ENCODE results near the gene THTPA.
A peak's percentile ranks its signal among the peaks of the same experiment; 100 is the strongest.

THTPA gene

GRCh38 chr14:23561259-23561658, 5.2 kb downstream of the THTPA start:
- Histone ChIP-seq H3K4me1 (ENCODE audit: control insufficient read depth, insufficient read depth, low read length, poor library complexity, severe bottlenecking) (peaks cover 10% of the 10 kb centered on the region), H3K27me3 (replicated peaks; ENCODE audit: control insufficient read depth, insufficient read depth, low read length, poor library complexity, severe bottlenecking) (no peaks in the 10 kb centered on the region), H3K9me3 (ENCODE audit: control insufficient read depth, low read length) (no peaks in the 10 kb centered on the region), H3K36me3 (ENCODE audit: control insufficient read depth, insufficient read depth, low read length) (peaks cover 63% of the 10 kb centered on the region), H3K27ac (ENCODE audit: insufficient read depth, low read length, poor library complexity, severe bottlenecking) (no peak overlapping the region), H3K4me3 (ENCODE audit: insufficient read depth, low read depth, low read length, poor library complexity, severe bottlenecking) (no peak overlapping the region)
- DNase-seq, result no peak

- peaks cover 11% of the 10 kb centered on the region for H3K4me1 ChIP-seq (ENCODE audit: control insufficient read depth, insufficient read depth, low read length, poor library complexity, severe bottlenecking)
- no peaks in the 10 kb centered on the region for H3K9me3 ChIP-seq (ENCODE audit: control insufficient read depth, low read length)
- peaks cover 63% of the 10 kb centered on the region for H3K36me3 ChIP-seq (ENCODE audit: control insufficient read depth, insufficient read depth, low read length)
- no peaks in the 10 kb centered on the region for H3K27me3 ChIP-seq (replicated peaks; ENCODE audit: control insufficient read depth, insufficient read depth, low read length, poor library complexity, severe bottlenecking)
- no peak overlapping the region for H3K4me3 ChIP-seq (ENCODE audit: insufficient read depth, low read depth, low read length, poor library complexity, severe bottlenecking)
- H3K27ac ChIP-seq (ENCODE audit: insufficient read depth, low read length, poor library complexity, severe bottlenecking), result no peak overlapping the region
- DNase-seq, result no peak
Observed at GRCh38 chr14:23561873-23562821, 6.1 kb downstream of the THTPA start.

GRCh38 chr14:23562822-23563472, 6.9 kb downstream of the THTPA start:
- Histone ChIP-seq H3K4me1 (ENCODE audit: control insufficient read depth, insufficient read depth, low read length, poor library complexity, severe bottlenecking) (peaks cover 13% of the 10 kb centered on the region), H3K4me3 (ENCODE audit: insufficient read depth, low read depth, low read length, poor library complexity, severe bottlenecking) (no peak overlapping the region), H3K27ac (ENCODE audit: insufficient read depth, low read length, poor library complexity, severe bottlenecking) (no peak overlapping the region), H3K9me3 (ENCODE audit: control insufficient read depth, low read length) (no peaks in the 10 kb centered on the region), H3K36me3 (ENCODE audit: control insufficient read depth, insufficient read depth, low read length) (peaks cover 63% of the 10 kb centered on the region), H3K27me3 (replicated peaks; ENCODE audit: control insufficient read depth, insufficient read depth, low read length, poor library complexity, severe bottlenecking) (no peaks in the 10 kb centered on the region)
- DNase-seq, result peak; percentile 22 to 47 (median 32)

GRCh38 chr14:23563473-23564180, 7.6 kb downstream of the THTPA start:
- H3K36me3 ChIP-seq (ENCODE audit: control insufficient read depth, insufficient read depth, low read length), result peaks cover 61% of the 10 kb centered on the region
- no peaks in the 10 kb centered on the region for H3K9me3 ChIP-seq (ENCODE audit: control insufficient read depth, low read length)
- no peak overlapping the region for H3K27ac ChIP-seq (ENCODE audit: insufficient read depth, low read length, poor library complexity, severe bottlenecking)
- peaks cover 19% of the 10 kb centered on the region for H3K4me1 ChIP-seq (ENCODE audit: control insufficient read depth, insufficient read depth, low read length, poor library complexity, severe bottlenecking)
- H3K27me3 ChIP-seq (replicated peaks; ENCODE audit: control insufficient read depth, insufficient read depth, low read length, poor library complexity, severe bottlenecking), result no peaks in the 10 kb centered on the region
- DNase-seq, result no peak
- no peak overlapping the region for H3K4me3 ChIP-seq (ENCODE audit: insufficient read depth, low read depth, low read length, poor library complexity, severe bottlenecking)

GRCh38 chr14:23564181-23564812, 8.2 kb downstream of the THTPA start:
- Histone ChIP-seq H3K27me3 (replicated peaks; ENCODE audit: control insufficient read depth, insufficient read depth, low read length, poor library complexity, severe bottlenecking) (no peaks in the 10 kb centered on the region), H3K4me1 (ENCODE audit: control insufficient read depth, insufficient read depth, low read length, poor library complexity, severe bottlenecking) (peaks cover 19% of the 10 kb centered on the region), H3K4me3 (ENCODE audit: insufficient read depth, low read depth, low read length, poor library complexity, severe bottlenecking) (no peak overlapping the region), H3K27ac (ENCODE audit: insufficient read depth, low read length, poor library complexity, severe bottlenecking) (no peak overlapping the region), H3K9me3 (ENCODE audit: control insufficient read depth, low read length) (no peaks in the 10 kb centered on the region), H3K36me3 (ENCODE audit: control insufficient read depth, insufficient read depth, low read length) (peaks cover 55% of the 10 kb centered on the region)
- DNase-seq, result no peak

GRCh38 chr14:23564876-23565275, 8.8 kb downstream of the THTPA start:
- Histone ChIP-seq H3K36me3 (ENCODE audit: control insufficient read depth, insufficient read depth, low read length) (peaks cover 49% of the 10 kb centered on the region), H3K4me3 (ENCODE audit: insufficient read depth, low read depth, low read length, poor library complexity, severe bottlenecking) (no peak overlapping the region), H3K27ac (ENCODE audit: insufficient read depth, low read length, poor library complexity, severe bottlenecking) (no peak overlapping the region), H3K9me3 (ENCODE audit: control insufficient read depth, low read length) (no peaks in the 10 kb centered on the region), H3K27me3 (replicated peaks; ENCODE audit: control insufficient read depth, insufficient read depth, low read length, poor library complexity, severe bottlenecking) (no peaks in the 10 kb centered on the region), H3K4me1 (ENCODE audit: control insufficient read depth, insufficient read depth, low read length, poor library complexity, severe bottlenecking) (peaks cover 19% of the 10 kb centered on the region)
- no peak for DNase-seq

GRCh38 chr14:23565626-23566025, 9.6 kb downstream of the THTPA start:
- H3K4me3 ChIP-seq (ENCODE audit: insufficient read depth, low read depth, low read length, poor library complexity, severe bottlenecking), result no peak overlapping the region
- no peaks in the 10 kb centered on the region for H3K27me3 ChIP-seq (replicated peaks; ENCODE audit: control insufficient read depth, insufficient read depth, low read length, poor library complexity, severe bottlenecking)
- no peak for DNase-seq
- H3K9me3 ChIP-seq (ENCODE audit: control insufficient read depth, low read length), result no peaks in the 10 kb centered on the region
- H3K36me3 ChIP-seq (ENCODE audit: control insufficient read depth, insufficient read depth, low read length), result peaks cover 43% of the 10 kb centered on the region
- no peak overlapping the region for H3K27ac ChIP-seq (ENCODE audit: insufficient read depth, low read length, poor library complexity, severe bottlenecking)
- peaks cover 19% of the 10 kb centered on the region for H3K4me1 ChIP-seq (ENCODE audit: control insufficient read depth, insufficient read depth, low read length, poor library complexity, severe bottlenecking)

- no peaks in the 10 kb centered on the region for H3K9me3 ChIP-seq (ENCODE audit: control insufficient read depth, low read length)
- H3K4me3 ChIP-seq (ENCODE audit: insufficient read depth, low read depth, low read length, poor library complexity, severe bottlenecking), result no peak overlapping the region
- peak overlapping the region; percentile 12 for H3K27ac ChIP-seq (ENCODE audit: insufficient read depth, low read length, poor library complexity, severe bottlenecking)
- H3K27me3 ChIP-seq (replicated peaks; ENCODE audit: control insufficient read depth, insufficient read depth, low read length, poor library complexity, severe bottlenecking), result no peaks in the 10 kb centered on the region
- H3K4me1 ChIP-seq (ENCODE audit: control insufficient read depth, insufficient read depth, low read length, poor library complexity, severe bottlenecking), result peaks cover 19% of the 10 kb centered on the region
- H3K36me3 ChIP-seq (ENCODE audit: control insufficient read depth, insufficient read depth, low read length), result peaks cover 37% of the 10 kb centered on the region
- DNase-seq, result no peak
Observed at GRCh38 chr14:23566112-23566777, 10.2 kb downstream of the THTPA start.

- Histone ChIP-seq H3K36me3 (ENCODE audit: control insufficient read depth, insufficient read depth, low read length) (peaks cover 31% of the 10 kb centered on the region), H3K4me3 (ENCODE audit: insufficient read depth, low read depth, low read length, poor library complexity, severe bottlenecking) (peak overlapping the region; percentile 81), H3K4me1 (ENCODE audit: control insufficient read depth, insufficient read depth, low read length, poor library complexity, severe bottlenecking) (peaks cover 19% of the 10 kb centered on the region), H3K9me3 (ENCODE audit: control insufficient read depth, low read length) (no peaks in the 10 kb centered on the region), H3K27ac (ENCODE audit: insufficient read depth, low read length, poor library complexity, severe bottlenecking) (peak overlapping the region; percentile 78), H3K27me3 (replicated peaks; ENCODE audit: control insufficient read depth, insufficient read depth, low read length, poor library complexity, severe bottlenecking) (no peaks in the 10 kb centered on the region)
- no peak for DNase-seq
Observed at GRCh38 chr14:23566778-23567185, 10.7 kb downstream of the THTPA start.

All from effector memory CD4-positive, alpha-beta T cell (primary cell).